Activated effector memory CD4-positive, alpha-beta T cell treated with Interleukin-2 at 50 U/mL for 16 hours (primary cell): ENCODE data around the gene FBXL7.

Source experiments
- DNase-seq: peaks from one replicate; pipeline ENCODE4 v3.0.0-alpha.2; 2020

FBXL7 gene

DNA sequence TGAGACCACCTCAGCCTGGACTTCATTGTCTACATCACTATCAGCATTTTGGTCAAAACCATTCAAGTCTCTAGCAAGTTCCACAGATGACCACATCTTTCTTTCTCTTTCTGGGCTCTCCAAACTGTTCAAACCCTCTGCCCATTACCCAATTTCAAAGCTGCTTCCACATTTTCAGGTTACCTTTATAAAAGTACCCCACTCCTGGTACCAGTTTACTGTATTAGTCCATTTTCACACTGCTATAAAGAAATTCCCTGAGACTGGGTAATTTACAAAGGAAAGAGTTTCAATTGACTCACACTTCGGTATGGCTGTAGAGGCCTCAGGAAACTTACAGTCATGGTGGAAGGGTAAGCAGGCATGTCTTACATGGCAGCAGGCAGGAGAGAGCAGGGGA lies 84.5 kb downstream of the FBXL7 start:
- DNase-seq = no peak

GRCh38 chr5:15585128-15585527 lies 85.1 kb downstream of the FBXL7 start:
- DNase-seq = no peak

DNA sequence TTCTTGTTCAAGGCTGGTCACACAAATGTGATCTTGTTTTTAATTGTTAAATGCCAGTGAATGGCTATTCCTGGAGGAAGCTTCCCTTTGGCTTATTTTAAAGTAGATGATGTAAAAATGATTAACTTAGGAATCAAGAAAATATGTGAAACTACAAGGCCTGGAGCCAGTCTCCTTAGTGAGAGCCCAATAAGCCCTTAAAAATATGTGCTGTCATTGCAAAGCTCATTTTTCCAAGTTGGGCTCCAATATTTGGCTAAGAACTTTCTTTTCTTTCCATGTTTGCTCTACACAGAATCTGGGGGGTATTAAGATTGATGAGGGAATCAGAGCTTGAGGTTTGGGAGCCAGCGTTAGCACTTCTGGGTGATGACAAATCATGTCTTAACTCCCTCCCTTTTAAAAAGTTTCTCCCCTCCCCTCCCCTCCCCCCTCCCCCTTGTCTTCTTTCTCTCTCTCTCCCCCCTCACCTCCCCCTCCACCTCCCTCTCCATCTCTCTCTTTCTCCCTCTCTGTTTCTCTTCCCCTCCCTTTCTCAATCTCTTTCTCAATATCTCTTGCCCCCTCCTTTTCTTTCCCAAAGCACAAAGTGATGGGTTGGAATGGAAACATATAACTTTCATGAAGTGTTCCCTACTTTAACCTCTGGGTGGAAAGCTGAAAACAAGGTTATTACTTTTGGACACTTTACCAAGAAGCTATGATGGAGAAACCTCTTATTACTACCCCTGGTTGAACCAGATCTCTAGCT lies 86.0 kb downstream of the FBXL7 start:
- no peak for DNase-seq

GRCh38 chr5:15587916-15588315 lies 87.9 kb downstream of the FBXL7 start:
- no peak for DNase-seq

- no peak for DNase-seq
Measured at GRCh38 chr5:15592728-15593127, 92.7 kb downstream of the FBXL7 start.

GRCh38 chr5:15594977-15595568 lies 95.1 kb downstream of the FBXL7 start:
- no peak for DNase-seq

- DNase-seq = no peak
Measured at GRCh38 chr5:15595929-15596328, 95.9 kb downstream of the FBXL7 start.

DNA sequence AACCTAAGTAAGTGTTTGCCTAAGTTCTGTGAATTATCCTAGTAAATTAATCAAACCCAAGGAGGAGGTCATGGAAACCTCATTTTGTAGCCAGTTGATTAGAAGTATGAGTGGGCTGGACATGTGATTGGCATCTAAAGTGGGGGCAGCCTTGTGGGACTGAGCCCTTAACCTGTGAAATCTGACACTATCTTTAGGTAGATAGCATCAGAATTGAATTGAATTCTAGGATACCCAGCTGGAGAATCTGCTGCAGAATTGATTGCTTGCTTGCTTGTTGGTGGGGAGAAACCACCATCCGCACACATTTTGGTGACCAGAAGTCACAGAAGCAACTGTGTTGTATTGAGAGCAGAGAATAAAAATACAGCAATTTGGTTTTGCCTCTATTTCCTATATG lies 97.0 kb downstream of the FBXL7 start:
- no peak for DNase-seq

DNA sequence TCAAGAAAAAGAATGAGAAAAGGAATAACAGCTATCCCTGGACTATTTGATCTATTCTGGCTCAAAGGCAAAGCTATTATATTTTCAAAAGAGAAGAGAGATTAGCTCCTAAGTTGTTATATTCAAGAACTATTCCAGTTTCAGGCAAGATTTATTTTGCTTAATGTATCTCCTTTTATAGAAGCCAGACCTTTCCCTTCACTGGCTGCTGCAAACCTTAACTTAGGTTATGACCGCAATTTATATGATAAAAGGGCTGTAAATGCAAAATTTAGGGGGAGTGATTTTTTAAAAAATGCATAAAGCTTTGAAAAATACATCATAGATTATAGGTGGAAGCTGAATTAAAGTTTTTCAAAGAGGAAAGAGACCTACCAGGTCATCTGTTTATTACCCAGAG lies 97.8 kb downstream of the FBXL7 start:
- DNase-seq = no peak

DNA sequence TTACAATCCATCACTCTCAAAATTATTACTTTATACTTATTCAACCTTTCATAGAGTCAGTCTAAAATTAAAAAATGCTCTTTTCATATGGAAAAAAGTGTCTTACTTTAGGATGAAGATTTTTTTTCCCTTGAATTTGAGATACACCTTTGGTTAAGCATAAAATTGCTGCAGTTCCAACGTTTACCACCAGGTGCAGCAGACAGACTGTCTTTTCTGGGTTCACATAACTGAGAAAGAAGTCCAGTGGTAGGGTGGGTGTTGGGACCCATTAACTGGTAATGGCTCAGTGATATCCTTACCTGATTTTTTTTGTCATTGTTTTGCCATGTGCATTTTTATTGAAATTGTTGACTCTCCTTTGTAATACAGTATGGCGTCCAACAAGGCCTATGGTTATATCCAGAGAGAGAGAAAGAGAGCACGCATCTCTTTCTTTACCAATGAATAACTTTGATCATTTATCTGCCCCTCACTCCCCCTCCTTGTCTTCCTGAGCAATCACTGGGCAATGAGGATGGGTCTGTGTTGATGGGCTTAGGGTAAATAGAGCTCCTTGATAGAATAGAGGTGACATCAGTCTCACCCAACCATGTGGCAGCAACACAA lies 98.4 kb downstream of the FBXL7 start:
- DNase-seq = no peak

- DNase-seq = no peak
Measured at GRCh38 chr5:15600035-15600434, 100.1 kb downstream of the FBXL7 start.

GRCh38 chr5:15601274-15601673 lies 101.3 kb downstream of the FBXL7 start:
- no peak for DNase-seq

GRCh38 chr5:15601853-15602252 lies 101.9 kb downstream of the FBXL7 start:
- DNase-seq = no peak

DNA sequence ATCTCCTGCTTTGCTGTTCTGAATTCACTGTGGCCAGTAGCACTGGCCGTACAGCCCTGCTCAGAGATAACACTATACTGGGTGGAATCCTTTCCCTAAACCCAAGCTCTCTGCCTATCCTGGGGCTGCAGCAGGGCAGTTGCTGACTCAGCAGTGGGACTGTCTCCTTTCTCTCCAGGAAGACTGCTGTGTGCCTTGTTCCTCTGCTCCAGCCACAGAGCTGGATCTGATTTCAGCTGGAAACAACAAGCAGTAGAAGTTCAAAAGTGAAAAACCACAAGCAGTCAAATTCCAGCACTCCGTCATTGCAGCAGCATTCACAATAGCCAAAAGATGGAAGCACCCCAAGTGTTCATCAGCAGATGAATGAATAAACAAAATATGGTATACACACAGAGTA lies 105.0 kb downstream of the FBXL7 start:
- no peak for DNase-seq

DNA sequence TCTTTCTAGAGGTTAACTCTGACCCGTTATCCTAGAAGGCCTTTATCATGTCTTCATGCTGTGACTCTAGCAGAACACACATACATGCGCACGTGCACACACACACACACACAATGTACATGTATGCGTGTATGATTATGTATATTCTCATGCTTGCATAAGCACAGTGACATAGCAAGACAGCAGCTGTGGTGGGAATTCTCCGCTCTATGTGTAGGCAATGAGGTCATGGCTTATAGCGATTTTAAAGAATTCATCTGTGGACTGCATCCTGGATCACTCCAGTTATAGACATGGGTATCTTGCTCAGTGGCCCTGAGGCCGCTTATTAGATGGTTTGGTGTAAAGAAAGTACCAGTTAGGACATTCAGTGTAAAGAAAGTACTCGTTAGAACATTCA lies 106.2 kb downstream of the FBXL7 start:
- no peak for DNase-seq

DNA sequence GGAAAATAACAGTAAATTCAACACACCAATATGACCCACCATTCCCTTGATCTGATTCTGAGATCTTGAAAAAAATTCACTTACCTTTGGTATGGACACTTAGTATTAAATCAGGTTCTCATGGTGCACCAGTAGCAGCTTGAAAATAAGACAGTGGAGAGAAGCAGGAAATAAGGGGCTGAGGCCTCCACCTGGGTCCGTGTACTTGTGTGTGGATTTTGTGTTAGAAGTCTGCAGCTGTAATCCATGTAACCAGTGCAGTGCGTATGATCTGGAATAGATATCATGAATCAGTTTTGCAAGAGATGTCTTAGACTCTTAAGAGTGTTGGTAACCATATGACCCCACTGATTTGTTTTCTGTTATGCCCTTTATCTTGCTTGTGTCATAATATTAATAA lies 107.1 kb downstream of the FBXL7 start:
- no peak for DNase-seq

DNA sequence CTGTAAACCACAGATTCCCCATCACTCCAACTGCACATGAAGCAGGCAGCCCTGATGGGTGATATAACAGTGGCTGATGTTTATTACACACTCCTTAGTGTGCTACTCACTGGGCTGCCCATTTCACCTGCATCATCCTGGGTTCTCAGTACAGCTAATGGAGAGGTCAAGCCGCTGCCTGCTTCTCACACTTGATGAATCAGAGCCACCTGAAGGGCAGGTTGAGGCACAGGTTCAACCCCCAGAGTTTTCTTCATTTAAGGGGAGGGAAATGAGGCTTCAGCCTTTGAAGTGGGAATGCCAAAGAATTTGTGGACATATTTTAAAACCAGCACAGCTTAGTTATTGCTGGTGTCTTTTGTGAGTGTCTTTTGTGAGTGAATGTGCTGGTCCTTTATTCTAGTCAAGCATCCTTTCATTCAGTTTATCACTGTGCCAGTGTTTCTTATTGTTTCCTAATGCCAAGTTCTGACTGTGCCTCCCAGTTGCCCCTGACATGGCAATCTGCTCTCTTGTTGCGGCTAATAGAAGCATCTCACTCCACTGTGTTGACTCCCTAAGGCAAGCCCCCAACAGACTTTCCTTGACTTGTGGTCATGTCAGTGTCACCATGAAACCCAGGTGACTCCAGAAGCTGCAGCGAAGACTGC lies 109.2 kb downstream of the FBXL7 start:
- no peak for DNase-seq

- no peak for DNase-seq
Measured at GRCh38 chr5:15610216-15610615, 110.2 kb downstream of the FBXL7 start.

DNA sequence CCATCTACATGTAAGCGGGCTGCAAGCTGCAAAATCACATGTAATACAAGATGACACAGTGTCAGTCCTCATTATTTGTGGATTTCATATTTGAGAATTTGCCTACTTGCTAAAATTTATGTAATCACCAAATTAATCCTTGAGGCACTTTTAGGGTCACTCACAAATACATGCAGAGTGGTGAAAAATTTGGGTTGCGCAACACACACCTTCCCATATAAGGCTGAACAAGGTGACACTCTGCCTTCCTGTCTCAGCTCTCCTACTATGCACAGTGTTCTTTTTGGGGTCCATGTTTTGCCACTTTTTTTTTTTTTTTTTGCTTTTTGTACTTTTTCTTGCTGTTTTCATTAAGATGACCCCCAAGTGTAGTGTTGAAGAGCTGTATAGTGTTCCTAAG lies 111.0 kb downstream of the FBXL7 start:
- DNase-seq = no peak

- no peak for DNase-seq
Measured at GRCh38 chr5:15612915-15613635, 113.1 kb downstream of the FBXL7 start.

DNA sequence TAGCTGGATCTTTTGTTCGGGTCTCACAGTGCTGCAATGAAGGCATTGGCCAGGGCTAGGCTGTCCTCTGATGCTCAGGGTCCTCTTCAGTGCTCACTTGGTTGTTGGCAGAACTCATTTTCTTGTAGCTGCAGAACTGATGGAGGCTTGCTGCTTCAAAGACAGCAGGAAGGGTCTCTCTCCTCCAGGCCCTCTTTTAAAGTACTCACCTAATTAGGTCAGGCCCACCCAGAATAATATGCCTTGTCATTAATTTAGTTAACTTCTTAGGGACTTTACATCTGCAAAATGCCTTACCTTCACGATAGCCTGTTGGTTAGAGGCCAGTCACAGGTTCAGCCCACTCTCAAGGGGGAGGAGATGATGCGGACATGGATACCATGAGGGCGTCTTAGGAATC lies 114.7 kb downstream of the FBXL7 start:
- DNase-seq = no peak

- no peak for DNase-seq
Measured at GRCh38 chr5:15615859-15616258, 115.9 kb downstream of the FBXL7 start.

DNA sequence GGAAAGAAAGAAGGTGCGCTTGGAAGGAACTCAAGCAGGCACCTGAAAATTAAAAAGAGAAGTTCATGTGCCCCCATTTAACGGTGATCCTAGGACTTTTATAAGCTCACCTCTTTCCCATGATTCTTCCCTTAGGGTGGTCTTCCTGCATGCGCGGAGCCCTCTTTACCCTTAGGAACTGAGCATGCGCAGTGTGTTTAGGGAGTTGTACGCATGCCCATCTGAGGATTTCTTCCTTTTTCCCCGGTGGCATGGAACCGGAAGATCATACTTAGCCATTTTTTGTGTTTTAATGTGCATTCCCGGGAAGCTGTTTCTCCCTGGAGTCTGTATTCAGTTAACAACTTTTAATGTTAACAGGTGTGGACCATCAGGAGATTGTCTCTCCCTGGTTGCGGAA lies 119.0 kb downstream of the FBXL7 start:
- no peak for DNase-seq
